SH-SY5Y (cell line): ENCODE results near the gene GXYLT2.

ENCODE experiments used
- GATA2 ChIP-seq: IDR thresholded peaks from 2 replicates; pipeline ENCODE4 v1.6.1; 2011; ENCODE audit warnings: mild to moderate bottlenecking, low read depth, low read length
- GATA3 ChIP-seq: IDR thresholded peaks from 2 replicates; pipeline ENCODE4 v1.6.1; 2011; ENCODE audit warnings: low read depth, mild to moderate bottlenecking, low read length, moderate library complexity

DNA sequence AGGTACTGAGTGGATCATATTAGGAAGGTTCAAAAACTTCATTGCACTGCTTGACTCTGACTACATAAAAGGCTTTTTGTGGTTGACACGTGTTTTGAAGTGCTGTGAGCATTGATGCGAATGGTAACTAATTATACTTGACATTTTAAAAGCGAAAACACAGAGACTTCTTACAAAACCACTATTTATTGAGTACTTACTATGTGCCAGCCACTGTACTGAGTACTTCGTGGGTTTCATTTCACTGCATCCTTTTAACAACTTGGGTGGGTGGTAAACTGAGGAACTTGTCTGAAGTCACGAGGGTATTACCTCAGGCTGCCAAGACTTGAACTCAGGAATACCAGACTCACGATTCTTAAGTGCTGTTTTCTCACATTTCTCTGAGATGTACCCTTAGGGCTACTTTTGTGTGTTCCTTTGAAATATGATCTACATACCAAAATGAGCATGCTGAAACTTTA, 63.4 kb downstream of the GXYLT2 start:
- no peak for TF ChIP-seq GATA2
- TF ChIP-seq GATA3, result no peak
